T-helper 1 cell treated with Interleukin-12 subunit alpha and Interleukin-12 subunit beta and Interleukin-4 antibody, amounts not matched to agents 30 μg/mL and 1 μg/mL, for 36 hours (primary cell): ENCODE results near the gene CDCA4.
"Not testable (repeated sequence)": the region's sequence is repeated elsewhere in the genome, so short reads cannot be mapped to it uniquely, and the experiment has no call there.

Experiments used
- H3K27ac Mint-ChIP-seq: one replicate; pipeline ENCODE4 v1.8.0; 2021; ENCODE audit warnings: mild to moderate bottlenecking, mixed read lengths
- H3K27me3 Mint-ChIP-seq: one replicate; pipeline ENCODE4 v1.8.0; 2021; ENCODE audit warnings: low read depth, mixed read lengths
- H3K36me3 Mint-ChIP-seq: one replicate; pipeline ENCODE4 v1.8.0; 2021; ENCODE audit warnings: low read depth, mixed read lengths
- H3K4me1 Mint-ChIP-seq: one replicate; pipeline ENCODE4 v1.8.0; 2021; ENCODE audit warnings: low read depth, mixed read lengths
- H3K4me3 Mint-ChIP-seq: one replicate; pipeline ENCODE4 v1.8.0; 2021; ENCODE audit warnings: mild to moderate bottlenecking, moderate library complexity, mixed read lengths
- H3K9me3 Mint-ChIP-seq: one replicate; pipeline ENCODE4 v1.8.0; 2021; ENCODE audit warnings: mixed read lengths

Gene CDCA4

DNA sequence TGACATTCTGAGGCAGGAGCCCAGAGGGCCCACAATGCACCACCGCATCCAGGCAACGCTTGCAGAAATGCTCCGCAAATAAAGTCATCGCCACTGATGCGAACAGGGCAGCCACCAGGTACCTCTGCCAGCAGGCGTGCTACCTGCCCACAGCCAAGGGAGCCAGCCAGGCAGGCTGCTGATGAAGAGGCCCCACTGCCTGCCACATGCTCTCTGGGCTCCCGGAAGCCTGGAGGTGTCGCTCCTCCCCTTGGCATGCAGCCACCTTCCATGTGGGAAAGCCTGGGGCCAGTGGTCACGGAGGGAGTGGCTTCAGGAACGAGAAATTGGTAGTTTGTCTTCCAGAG is 29.6 kb upstream of the CDCA4 start:
- H3K27me3 Mint-ChIP-seq = no peaks in the 10 kb centered on the region
- H3K27ac Mint-ChIP-seq = no peak overlapping the region
- H3K36me3 Mint-ChIP-seq = peaks cover 26% of the 10 kb centered on the region
- H3K4me3 Mint-ChIP-seq = no peak overlapping the region
- H3K9me3 Mint-ChIP-seq = no peaks in the 10 kb centered on the region
- H3K4me1 Mint-ChIP-seq = peaks cover 2% of the 10 kb centered on the region

DNA sequence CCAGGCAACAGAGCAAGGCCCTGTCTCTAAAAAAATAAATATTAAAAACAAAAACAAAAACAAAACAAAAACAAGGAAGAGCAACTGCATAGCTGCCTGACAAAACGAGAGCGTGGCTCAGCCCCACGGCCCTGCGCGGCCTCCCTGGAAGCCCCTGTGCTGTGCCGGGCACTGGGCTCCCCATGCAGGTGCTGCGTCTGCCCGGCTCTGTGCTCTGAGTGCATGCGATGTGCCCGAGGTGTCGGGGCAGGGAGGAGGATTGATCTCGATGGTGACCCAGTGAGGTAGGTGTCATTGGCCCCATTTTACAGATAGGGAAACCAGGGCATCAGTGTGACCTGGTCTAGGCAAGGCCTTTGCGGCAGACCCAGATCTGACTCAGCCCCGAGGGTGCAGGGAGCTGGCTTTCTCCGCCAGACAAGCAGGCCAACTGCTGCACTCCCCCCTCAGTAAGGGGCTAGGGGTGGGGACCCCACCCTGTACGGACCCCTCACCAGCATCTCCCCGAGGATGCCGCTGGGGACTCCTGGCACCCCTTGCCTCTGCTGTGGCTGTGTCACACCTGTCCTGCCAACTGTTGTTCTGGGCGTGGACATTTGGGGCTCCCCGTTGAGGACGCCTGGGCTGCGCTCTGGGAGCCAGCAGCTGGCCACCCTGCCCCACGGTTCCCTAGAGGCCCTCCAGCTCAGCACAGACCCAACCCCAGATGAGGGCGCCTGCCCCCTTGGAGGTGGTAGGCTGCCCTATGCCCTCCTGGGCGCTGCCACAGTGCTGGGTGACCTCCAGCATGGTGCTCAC is 29.1 kb upstream of the CDCA4 start:
- no peak overlapping the region for H3K27ac Mint-ChIP-seq
- H3K4me1 Mint-ChIP-seq = peaks cover 3% of the 10 kb centered on the region
- H3K4me3 Mint-ChIP-seq = no peak overlapping the region
- peaks cover 25% of the 10 kb centered on the region for H3K36me3 Mint-ChIP-seq
- H3K27me3 Mint-ChIP-seq = no peaks in the 10 kb centered on the region
- no peaks in the 10 kb centered on the region for H3K9me3 Mint-ChIP-seq

DNA sequence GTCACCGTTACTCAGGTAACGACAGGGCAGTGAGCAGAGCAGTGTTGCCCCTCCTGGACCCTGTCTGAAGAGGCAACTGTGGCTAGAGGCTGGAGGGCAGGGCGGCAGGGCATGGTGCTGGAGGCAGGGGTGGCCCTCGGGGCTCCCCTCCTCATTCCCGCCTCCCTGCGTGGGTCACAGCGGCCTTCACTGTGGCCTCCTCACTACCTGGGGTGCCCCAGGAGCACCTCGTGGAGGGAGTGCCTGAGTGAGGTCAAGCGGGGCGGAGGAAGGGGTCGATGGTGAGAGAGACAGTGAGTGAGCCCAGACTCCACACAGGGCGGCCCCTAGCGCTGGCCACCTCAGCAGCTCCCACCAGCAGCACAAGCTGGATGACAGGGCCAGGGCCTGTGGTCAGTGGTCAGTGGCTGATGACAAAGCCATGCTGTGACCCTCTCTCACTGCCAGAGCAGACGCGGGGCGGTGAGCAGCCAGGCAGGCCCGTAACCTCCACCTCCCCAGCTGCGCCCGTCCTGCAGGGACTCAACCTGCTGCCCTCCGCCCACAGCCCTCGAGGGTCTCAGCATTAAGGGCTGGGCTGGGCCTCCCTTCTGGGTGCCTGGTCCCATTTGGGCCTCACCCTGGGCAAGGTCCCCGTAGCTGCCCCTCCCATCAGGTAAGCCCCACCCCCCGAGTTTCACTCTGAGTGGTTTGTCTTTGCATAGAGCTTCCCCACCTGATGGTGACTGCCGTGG is 26.6 kb upstream of the CDCA4 start:
- Mint-ChIP-seq H3K4me3 (no peak overlapping the region), H3K9me3 (no peaks in the 10 kb centered on the region), H3K27me3 (no peaks in the 10 kb centered on the region), H3K36me3 (peaks cover 17% of the 10 kb centered on the region), H3K4me1 (peaks cover 8% of the 10 kb centered on the region), H3K27ac (no peak overlapping the region)

DNA sequence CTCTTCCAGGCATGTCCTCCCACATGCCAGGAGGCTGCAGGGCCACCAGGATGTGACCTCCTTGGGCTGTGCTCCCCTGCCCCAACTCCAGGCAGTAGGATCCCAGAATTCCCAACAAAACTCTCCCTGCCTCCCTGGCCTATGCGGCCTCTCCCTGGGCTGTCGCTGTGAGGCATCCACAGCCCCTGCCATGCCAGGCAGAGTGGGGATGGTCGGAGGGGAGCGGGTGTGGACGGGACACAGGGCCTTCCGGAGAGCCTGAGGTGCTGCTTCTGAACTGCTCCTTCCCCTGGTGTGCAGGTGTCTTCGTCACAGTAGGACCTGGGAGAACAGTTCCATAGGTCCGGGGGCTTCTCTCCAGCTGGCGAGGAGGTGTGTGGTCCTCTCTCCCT is 26.0 kb upstream of the CDCA4 start:
- no peaks in the 10 kb centered on the region for H3K9me3 Mint-ChIP-seq
- H3K27ac Mint-ChIP-seq = no peak overlapping the region
- H3K27me3 Mint-ChIP-seq = no peaks in the 10 kb centered on the region
- no peak overlapping the region for H3K4me3 Mint-ChIP-seq
- H3K4me1 Mint-ChIP-seq = peaks cover 8% of the 10 kb centered on the region
- H3K36me3 Mint-ChIP-seq = peaks cover 17% of the 10 kb centered on the region

DNA sequence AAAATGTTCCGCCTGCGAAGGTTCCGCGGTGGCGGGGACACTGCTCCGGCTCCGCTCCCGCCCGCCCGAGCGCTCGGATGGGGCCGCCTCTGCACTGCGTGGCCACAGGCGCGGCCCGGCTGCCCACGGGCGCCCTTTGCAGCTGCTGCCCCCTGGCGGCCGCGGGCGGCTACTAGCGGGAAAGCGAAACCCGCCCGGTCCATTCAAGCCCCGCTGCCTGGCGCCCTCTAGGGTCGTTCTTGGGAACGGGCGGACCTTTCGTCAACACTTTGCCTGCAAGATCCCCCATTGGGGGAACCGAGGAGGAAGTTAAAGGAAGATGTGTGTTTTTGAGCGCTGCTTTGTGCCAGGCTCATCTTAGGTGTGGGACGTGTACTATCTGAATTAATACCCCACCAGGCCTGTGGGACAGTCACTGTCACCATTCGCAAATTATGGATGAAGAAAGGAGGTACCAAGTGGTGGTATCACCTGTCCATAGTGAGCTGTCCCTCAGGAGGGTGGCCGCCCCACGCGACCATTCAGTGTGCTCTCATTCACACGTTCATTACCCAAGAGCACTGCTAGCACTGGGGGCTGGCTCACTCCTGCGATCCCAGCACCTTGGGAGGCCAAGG is 24.9 kb upstream of the CDCA4 start:
- peak overlapping the region; percentile 36 for H3K27ac Mint-ChIP-seq
- no peak overlapping the region for H3K4me3 Mint-ChIP-seq

DNA sequence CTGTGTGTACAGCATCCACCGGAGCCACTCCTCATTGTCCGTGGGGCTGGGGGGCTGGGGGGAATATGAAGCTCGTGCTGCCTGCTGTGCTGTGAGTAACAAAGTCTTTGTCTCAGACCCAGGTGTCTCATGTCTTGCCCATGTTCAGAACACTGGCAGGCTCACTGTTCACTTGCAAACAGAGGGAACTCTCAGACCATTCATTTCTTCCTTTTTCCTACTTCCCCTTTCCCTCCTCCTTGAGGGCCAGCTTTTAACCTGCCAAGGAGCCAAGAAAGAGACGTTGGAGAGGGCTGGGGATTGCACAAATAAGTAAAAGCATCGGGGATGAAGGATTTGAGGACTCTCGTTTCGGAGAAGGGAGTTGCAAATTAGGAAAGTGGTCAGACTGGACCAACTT is 22.8 kb upstream of the CDCA4 start:
- Mint-ChIP-seq H3K36me3 (peaks cover 3% of the 10 kb centered on the region), H3K4me3 (no peak overlapping the region), H3K4me1 (peaks cover 8% of the 10 kb centered on the region), H3K27me3 (no peaks in the 10 kb centered on the region), H3K27ac (no peak overlapping the region), H3K9me3 (no peaks in the 10 kb centered on the region)

More for the DNA sequence above, 24.9 kb upstream of the CDCA4 start:
- Mint-ChIP-seq H3K36me3 (peaks cover 6% of the 10 kb centered on the region), H3K4me1 (peaks cover 8% of the 10 kb centered on the region), H3K27me3 (no peaks in the 10 kb centered on the region), H3K9me3 (no peaks in the 10 kb centered on the region)

DNA sequence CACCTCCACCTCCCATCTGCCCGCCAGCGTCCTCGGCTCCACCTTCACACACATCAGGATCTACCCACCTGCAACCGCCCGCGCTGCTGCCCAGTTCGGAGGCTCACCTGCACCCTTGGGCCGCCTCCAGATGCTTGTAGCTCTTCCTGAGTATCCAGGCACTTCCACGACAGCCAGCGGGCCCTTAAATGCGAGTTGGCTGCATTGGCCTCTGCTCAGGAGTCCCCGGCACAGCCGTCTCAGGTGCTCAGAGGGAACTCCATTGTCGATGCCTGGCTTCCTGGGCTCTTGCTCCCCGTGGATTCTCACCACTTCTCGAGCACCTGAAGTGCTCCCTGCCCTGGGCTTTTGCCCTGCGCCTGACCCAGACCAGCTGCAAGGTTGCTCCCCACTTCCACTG is 21.9 kb upstream of the CDCA4 start:
- H3K4me1 Mint-ChIP-seq = peaks cover 8% of the 10 kb centered on the region
- no peak overlapping the region for H3K27ac Mint-ChIP-seq
- H3K9me3 Mint-ChIP-seq = no peaks in the 10 kb centered on the region
- H3K27me3 Mint-ChIP-seq = no peaks in the 10 kb centered on the region
- peaks cover 2% of the 10 kb centered on the region for H3K36me3 Mint-ChIP-seq
- H3K4me3 Mint-ChIP-seq = no peak overlapping the region

DNA sequence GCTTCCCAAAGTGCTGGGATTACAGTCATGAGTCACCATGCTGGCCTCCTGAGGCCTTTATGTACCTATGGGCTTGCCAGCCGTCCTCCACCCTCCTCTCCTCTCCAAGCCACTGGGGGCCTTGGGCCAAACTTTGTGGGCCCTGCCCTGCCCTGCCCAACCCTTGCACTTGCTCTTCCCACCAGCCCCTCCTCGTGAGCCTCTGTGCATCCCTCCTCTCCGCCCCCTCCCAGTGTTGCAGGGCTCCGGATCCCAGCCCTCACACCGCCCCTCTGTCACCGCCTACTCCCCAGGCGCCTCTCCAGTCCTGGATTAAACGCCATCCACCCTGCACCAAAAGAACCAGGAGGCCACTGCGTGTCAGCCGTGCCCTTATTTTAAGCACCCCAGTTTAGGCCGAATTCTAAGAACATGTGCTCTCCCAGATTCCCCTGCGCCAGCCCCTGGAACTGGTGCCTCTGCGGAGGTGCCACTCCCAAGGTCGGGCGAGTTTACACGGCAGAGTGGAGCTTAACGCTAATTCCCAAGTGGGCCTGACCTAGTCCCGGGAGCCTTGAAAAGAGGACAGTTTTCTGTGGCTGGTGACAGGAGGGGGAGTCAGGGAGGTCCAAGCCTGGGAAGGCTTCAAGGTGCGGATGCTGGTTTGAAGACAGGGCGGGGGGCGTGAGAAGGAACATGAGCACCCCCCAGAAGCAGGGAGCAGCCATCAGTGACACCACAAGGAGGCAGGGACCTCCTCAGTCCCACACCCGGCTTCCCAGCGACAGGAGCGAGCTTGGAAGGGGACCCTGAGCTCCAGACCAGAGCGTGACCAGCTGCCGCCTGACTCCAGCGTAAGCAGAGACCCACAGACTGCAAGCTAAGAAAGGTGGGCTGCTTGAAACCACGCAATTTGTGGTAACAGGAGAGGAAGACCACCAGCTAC is 21.2 kb upstream of the CDCA4 start:
- Mint-ChIP-seq H3K9me3 (no peaks in the 10 kb centered on the region), H3K4me3 (no peak overlapping the region), H3K27ac (no peak overlapping the region), H3K27me3 (no peaks in the 10 kb centered on the region), H3K36me3 (peaks cover 2% of the 10 kb centered on the region), H3K4me1 (peaks cover 8% of the 10 kb centered on the region)

DNA sequence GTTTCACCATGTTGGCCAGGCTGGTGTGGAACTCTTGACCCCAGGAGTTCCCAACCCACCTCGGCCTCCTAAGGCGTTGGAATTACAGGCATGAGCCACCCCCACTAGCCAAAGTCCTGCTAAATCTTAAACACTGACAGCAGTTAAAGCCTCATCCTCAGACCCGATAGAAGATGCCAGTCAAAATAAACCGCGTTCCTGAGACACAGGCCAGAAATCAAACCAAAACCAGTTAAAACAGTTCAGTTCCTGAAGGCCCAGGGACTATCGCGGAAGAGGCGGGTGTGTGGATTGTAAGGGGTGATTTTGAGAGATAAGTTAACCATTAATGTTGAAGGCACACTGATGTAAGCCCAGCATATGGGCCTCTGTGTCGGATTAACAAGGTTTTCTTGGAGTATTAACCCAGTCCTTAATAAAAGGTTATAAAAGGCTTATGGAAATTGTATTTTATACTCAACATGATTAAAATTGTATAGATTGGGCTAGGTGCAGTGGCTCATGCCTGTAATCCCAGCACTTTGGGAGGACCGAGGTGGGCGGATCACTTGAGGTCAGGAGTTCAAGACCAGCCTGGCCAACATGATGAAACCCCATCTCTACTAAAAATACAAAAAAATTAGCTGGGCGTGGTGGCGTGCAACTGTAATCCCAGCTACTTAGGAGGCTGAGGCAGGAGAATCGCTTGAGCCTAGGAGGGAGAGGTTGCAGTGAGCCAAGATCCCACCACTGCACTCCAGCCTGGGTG is 18.7 kb upstream of the CDCA4 start:
- H3K36me3 Mint-ChIP-seq = no peaks in the 10 kb centered on the region
- H3K9me3 Mint-ChIP-seq = no peaks in the 10 kb centered on the region
- H3K4me1 Mint-ChIP-seq = peaks cover 3% of the 10 kb centered on the region
- no peak overlapping the region for H3K27ac Mint-ChIP-seq
- H3K4me3 Mint-ChIP-seq = no peak overlapping the region
- peaks cover 3% of the 10 kb centered on the region for H3K27me3 Mint-ChIP-seq

DNA sequence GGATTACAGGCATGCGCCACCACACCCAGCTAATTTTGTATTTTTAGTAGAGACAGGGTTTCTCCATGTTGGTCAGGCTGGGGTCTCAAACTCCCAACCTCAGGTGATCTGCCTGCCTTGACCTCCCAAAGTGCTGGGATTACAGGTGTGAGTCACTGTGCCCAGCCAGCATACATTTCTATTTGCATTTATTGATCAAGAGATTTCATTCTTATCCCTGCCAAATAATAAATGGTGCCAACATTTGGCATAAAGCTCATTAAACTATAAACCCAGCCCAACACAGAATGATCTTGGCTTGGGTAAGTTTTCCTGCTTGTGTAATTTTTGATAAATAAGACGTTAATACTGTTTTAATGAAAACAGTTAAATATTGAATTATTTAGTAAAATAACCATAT is 14.7 kb upstream of the CDCA4 start:
- not testable (repeated sequence) for H3K27me3 Mint-ChIP-seq, H3K4me3 Mint-ChIP-seq, H3K4me1 Mint-ChIP-seq, H3K27ac Mint-ChIP-seq, H3K36me3 Mint-ChIP-seq, H3K9me3 Mint-ChIP-seq

DNA sequence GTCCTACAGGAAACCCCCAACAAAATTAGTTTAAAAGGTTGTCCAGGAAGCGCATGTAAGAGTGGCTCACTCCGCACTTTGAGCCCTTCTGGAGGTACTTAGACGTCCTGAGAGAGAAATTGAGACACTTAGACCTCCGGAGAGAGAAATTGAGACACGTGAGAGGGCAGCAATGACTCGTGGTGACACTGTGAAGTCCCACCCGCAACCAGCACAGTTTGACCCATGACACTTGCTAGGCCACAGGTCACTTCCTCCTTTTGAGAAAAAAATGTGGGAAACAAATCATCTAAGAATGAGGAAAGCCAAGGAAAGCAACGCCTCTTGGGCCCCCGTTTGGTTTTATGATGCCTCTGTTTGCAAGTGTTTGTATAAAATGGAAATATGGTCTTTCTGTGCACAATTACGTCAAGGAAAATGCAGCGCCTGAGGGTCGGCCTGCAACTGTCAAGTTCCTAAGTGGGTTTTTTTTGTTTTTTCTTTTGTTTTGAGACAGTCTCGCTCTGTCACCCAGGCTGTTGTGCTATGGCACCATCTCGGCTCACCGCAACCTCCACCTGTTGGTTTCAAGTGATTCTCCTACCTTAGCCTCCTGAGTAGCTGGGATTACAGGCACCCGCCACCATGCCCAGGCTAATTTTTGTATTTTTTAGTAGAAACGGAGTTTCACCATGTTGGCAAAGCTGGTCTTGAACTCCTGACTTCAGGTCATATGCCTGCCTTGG is 13.6 kb upstream of the CDCA4 start:
- Mint-ChIP-seq H3K4me1 (peaks cover 3% of the 10 kb centered on the region), H3K27me3 (peaks cover 3% of the 10 kb centered on the region), H3K36me3 (peaks cover 3% of the 10 kb centered on the region), H3K9me3 (no peaks in the 10 kb centered on the region), H3K27ac (no peak overlapping the region), H3K4me3 (no peak overlapping the region)

DNA sequence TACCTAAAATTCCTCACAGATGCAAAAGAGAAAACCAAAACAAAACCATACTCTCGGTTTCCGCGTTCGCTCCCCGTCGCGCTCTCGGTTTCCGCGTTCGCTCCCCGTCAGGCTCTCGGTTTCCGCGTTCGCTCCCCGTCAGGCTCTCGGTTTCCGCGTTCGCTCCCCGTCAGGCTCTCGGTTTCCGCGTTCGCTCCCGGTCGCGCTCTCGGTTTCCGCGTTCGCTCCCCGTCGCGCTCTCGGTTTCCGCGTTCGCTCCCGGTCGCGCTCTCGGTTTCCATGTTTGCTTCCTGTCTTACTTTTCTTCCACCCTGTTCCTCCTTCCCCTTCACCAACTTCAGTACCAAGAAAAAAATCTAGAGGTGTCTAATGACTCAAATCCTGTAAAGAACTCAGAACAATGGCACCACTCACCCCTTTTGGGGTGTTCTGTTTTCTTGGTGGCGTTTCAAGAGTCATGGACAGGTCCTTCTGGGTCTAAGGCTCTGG is 12.6 kb upstream of the CDCA4 start:
- H3K36me3 Mint-ChIP-seq, H3K27ac Mint-ChIP-seq, H3K4me1 Mint-ChIP-seq, H3K27me3 Mint-ChIP-seq, H3K9me3 Mint-ChIP-seq: not testable (repeated sequence)
- peak overlapping the region; percentile 76 for H3K4me3 Mint-ChIP-seq

DNA sequence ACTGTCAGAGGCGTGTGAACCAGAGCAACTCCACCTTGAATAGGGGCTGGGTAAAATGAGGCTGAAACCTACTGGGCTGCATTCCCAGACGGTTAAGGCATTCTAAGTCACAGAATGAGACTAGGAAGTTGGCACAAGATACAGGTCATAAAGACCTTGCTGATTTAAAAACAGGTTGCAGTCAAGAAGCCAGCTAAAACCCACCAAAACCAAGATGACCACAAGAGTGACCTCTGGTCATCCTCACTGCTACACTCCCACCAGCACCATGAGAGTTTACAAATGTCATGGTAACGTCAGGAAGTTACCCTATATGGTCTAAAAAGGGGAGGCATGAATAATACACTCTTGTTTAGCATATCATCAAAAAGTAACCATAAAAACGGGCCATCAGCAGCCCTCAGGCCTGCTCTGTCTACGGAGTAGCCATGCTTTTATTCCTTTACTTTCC is 11.6 kb upstream of the CDCA4 start:
- not testable (repeated sequence) for H3K9me3 Mint-ChIP-seq, H3K4me3 Mint-ChIP-seq, H3K27ac Mint-ChIP-seq, H3K4me1 Mint-ChIP-seq, H3K36me3 Mint-ChIP-seq, H3K27me3 Mint-ChIP-seq
